Measurements from ENCODE around the gene TRIM24. TPM values are rescaled to one million over a fixed set of nuclear protein-coding genes. Genes with fewer than 3 reads are reported as not detected.
"Not testable (repeated sequence)": the region's sequence is repeated elsewhere in the genome, so short reads cannot be mapped to it uniquely, and the experiment has no call there.

Gene TRIM24
- polyA plus RNA-seq, 1 donor = 25.3 TPM

DNA sequence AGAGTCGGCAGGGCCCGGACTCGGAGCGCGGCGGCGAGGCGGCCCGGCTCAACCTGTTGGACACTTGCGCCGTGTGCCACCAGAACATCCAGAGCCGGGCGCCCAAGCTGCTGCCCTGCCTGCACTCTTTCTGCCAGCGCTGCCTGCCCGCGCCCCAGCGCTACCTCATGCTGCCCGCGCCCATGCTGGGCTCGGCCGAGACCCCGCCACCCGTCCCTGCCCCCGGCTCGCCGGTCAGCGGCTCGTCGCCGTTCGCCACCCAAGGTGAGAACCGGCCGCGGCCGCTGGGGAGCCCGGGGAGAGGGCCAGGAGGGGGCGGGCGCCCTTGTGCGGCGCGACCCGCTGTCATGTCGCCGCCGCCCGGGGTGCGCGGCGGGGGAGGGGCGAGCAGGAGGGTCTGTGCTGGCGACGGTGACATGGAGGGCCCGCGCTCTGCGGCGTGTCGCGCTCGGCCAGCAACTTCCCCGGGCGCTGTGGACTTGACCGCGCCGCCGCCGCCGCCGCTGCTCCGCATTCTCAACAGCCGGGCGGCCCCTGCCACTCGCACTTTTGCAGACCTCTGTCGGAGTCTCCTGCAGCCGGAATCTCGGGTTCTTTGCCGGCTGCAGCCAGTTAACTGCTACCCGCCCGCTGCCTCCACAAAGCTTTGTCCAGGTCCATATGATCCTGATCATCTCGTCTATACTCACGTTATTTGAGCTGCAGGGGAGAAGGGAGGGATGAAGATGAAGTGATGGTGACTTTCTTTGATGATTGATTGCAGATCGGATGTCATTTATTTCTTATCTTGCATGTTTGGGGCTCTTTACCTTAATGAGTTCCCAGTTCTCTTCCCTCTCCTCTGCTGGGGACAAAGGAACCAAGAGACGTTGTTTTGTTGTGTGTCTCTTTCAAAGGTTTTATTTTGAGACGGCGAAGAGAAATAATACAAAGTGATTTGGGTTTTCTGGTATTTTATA, 869 bp downstream of the TRIM24 start:
- DNase-seq (ENCODE audit: low read depth) = no peak

DNA sequence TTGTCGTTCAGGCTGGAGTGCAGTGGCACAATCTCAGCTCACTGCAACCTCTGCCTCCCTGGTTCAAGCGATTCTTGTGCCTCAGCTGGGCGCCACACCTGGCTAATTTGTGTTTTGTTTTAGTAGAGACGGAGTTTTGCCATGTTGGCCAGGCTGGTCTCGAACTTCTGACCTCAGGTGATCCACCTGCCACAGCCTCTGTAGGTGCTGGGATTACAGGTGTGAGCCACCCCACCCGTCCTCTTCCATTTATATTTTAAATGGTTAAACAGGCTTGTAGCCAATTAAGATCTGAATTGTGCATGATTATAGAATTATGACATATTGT, 3.2 kb downstream of the TRIM24 start:
- DNase-seq (ENCODE audit: low read depth) = not testable (repeated sequence)

DNA sequence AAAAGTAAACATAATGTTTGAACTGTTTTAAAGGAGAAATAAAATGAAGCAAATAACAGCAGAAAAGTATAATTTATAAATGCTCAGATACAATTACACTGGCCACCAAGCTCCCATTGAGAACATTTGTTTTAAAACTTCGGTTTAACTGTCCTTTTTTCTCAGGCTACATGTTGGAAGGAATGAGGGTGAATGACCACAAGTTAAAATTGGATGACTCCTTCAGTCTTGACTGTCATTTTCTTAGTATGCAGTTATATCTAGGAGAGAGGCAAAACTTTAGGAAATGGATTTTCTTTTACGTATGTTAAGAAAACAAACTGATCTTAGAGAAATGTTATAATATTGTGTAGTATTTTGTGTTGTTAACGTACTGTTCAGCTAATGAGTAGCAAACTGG, 5.0 kb downstream of the TRIM24 start:
- no peak for DNase-seq (ENCODE audit: low read depth)

DNA sequence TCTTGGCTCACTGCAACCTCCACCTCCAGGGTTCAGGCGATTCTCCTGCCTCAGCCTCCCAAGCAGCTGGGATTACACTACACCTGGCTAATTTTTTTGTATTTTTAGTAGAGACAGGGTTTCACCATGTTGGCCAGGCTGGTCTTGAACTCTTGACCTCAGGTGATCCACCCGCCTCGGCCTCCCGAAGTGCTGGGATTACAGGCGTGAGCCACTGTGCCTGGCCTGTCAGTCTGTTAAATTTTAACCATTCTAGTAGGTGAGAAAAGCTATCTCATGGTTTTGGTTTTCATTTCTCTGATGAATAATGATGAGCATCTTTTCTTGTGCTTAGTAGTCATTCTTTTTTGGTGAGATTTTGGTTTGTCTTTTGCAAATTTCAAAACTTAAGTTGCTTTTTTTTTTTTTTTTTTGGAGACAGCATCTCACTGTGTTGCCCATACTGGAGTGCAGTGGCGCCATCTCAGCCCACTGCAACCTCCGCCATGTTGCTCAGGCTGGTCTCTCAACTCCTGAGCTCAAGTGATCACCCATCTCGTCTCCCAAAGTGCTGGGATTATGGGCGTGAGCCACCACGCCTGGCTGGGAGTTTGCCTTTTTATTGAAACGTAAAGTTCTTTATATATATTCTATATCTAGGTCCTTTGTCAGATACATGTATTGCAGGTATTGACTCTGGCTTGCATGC, 6.2 kb downstream of the TRIM24 start:
- not testable (repeated sequence) for DNase-seq (ENCODE audit: low read depth)

DNA sequence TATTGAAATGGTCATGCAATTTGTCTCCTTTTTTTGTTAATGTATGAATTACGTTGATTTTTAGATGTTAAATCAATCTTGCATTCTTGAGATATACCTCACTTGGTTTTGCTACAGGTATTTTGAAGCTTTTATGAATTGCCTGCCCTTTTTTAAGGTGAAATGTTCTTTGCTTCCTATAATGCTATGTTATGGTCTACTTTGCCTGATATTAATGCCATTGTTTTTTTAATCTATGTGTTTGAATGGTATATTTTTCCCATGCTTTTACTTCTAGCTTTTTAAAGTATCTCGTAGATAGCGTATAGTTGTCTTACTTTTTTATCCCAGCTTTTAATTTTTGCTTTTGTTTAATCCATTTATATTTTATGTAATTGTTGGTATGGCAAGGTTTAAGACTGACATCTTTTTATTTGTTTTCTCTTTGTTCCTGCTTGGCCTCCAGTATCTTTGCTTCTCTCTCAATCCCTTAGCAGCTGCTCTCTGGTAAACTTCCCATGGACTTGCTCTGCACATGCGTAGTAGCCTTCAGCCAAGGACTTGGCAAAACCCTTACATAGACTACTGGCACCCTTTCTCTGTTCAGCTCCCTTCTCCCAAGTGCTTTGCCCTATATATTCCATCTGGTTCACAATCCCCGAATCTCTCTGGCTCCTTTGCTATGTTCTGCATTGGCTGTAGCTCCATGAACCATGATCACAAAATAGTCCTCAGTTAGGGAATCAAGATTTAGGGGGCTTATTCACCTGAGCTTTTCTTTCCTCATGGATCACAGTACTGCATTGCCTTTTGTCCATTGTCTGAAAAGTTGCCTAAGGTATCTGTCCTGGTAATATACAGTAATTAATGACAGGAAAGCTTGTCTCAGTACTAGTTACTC, 8.4 kb downstream of the TRIM24 start:
- no peak for DNase-seq (ENCODE audit: low read depth)

DNA sequence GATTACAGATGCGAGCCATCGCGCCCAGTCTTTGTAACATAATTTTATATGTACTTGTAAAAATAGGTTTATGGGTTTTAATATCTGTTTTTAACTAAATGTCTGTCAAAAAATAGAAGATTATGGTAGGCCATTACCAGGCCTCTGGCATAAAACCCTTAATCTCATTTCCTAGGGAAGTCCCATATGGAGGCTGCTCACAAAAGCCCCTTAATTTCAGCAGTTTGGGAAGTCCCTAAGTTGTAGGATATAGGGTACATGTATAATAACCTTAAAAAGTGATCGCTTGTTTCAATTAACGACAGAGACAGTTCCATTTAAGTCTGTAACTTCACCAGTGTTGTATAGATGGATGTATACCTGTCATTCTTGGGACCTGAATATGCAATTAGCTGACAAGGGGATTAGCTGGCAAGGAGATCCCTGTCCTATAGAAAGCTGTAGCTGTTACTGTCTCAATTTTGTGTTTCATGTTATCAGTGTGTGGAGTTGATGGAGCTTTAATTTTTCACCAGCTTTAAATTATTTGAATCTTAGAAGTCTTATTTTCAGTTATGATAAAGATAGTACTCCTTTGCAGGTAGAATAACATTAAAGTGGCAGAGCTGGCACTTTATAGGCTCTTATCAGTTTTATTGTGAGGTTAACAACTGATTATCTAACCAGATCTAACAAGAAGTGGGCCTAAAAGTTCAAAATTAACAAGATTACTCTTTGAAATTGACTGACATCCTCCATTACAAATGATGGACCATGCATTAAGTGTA, 10.5 kb downstream of the TRIM24 start:
- DNase-seq (ENCODE audit: low read depth) = no peak

DNA sequence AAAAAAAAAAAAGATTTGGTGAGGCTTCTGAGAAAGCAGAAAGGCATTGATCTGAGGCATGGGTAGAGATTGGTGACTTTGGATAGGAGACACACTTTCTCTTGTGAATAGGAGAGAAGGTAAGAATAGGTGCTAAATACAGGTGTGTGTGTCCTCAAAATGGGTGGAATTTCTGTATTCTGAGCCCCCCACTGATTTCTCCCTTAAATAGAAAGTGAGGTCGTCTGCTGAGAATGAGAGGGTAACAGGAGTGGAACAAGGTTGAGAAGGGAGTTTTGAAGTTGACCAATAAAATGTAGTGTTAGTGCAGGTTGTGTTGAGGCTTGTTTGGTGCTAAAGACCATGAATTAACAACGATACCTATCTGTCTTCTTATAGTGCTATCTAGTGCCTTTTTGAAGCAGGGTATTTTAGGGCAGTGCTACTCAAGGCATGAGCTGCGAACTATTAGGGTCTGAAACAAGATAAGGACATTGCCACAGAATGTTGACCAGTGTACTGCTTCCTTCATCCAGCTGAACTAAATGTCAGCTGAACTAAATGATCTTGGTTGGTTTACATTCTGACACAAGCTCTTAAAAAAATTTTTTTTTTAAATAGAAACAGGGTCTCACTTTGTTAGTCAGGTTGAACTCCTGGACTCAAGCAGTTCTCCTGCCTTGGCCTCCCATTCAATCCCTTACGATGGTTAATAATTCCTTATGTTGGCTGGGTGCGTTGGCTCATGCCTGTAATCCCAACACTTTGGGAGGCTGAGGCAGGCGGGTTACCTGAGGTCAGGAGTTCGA, 12.4 kb downstream of the TRIM24 start:
- DNase-seq (ENCODE audit: low read depth) = no peak

DNA sequence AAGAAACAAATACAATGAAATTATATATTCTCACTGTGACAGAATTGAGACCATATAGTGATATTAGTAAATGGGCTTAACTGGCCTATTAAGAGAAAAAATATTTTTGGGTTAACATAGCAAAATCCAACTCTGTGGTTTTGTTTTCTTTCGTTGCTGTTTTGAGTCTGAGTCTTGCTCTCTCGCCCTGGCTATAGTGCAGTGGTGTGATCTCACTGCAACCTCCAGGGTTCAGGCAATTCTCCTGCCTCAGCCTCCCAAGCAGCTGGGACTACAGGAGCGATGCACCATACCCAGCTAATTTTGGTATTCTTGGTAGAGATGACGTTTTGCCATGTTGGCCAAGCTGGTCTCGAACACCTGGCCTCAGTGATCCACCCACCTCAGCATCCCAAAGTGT, 15.3 kb downstream of the TRIM24 start:
- no peak for DNase-seq (ENCODE audit: low read depth)

DNA sequence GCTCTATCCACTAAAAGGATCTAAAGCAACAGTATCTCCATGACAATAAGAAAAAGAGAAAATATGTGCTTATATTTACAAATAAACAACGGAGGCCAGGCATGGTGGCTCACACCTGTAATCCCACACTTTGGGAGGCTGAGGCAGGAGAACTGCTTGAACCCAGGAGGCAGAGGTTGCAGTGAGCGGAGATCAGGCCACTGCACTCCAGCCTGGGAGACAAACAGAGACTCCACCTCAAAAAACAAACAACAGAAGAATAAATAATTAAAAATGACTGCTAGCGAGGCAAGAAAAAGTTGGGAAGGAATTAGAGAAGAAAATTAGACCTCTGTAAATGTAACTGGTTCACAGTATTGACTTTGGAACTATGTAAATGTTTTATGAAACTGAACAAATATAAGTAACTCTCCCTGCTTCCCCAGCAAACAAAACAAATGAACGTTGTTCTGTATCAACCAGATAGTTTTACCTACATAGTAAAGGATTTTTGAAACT, 17.1 kb downstream of the TRIM24 start:
- no peak for DNase-seq (ENCODE audit: low read depth)

DNA sequence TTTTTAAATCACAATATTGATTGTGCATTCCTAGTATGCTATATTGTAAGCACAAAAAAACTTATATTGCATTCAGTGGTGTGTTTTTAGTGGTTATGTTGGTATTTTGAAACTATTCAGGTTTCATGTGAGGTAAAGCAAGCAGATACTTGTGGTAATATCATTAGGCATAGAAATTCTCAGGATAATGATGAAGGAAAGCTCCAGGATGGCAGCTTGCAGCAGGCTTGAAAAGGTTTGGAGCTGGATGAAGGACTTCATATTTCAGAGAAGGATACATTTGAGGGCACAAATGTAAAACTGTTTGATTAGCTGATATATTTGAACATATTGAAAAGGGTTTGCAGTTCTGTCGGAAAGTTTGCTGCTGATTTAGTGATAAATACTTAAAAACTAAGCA, 17.5 kb downstream of the TRIM24 start:
- DNase-seq (ENCODE audit: low read depth) = no peak

DNA sequence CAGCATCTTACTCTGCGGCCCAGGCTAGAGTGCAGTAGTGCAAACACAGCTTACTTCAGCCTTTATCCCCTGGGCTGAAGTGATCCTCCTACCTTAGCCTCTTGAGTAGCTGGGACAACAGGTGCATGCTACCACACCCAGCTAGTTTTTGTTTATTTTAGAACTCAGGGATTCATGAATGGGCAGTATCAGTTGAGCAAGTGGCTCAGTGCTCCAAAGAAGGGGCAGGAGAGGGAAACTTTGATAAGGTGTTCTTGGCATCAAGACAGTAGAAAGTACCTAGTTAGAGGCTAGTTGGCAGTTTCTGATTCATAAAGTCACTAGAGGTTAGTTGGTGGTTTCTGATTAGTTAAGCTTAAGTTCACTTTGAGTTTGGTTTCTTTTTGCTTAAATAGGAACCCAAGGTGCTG, 18.4 kb downstream of the TRIM24 start:
- no peak for DNase-seq (ENCODE audit: low read depth)

DNA sequence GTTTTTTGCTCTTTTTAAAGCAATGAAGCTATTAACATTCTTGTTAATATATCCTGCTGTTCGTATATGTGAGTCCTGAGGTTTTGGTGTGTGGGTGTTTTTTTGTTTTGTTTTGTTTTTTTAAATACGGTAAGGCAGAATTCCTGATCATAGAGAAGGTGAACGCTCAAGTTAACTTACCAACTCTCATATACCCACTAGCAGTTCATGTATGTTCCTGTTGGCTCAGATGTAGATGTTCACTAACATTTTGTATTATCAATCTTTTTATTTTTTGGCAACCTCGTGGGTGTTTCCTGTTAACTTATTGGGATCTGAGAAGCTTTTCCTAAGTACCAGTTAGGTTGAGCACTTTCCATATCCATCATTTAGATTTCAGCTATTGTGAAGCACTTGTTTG, 20.5 kb downstream of the TRIM24 start:
- DNase-seq (ENCODE audit: low read depth) = no peak

DNA sequence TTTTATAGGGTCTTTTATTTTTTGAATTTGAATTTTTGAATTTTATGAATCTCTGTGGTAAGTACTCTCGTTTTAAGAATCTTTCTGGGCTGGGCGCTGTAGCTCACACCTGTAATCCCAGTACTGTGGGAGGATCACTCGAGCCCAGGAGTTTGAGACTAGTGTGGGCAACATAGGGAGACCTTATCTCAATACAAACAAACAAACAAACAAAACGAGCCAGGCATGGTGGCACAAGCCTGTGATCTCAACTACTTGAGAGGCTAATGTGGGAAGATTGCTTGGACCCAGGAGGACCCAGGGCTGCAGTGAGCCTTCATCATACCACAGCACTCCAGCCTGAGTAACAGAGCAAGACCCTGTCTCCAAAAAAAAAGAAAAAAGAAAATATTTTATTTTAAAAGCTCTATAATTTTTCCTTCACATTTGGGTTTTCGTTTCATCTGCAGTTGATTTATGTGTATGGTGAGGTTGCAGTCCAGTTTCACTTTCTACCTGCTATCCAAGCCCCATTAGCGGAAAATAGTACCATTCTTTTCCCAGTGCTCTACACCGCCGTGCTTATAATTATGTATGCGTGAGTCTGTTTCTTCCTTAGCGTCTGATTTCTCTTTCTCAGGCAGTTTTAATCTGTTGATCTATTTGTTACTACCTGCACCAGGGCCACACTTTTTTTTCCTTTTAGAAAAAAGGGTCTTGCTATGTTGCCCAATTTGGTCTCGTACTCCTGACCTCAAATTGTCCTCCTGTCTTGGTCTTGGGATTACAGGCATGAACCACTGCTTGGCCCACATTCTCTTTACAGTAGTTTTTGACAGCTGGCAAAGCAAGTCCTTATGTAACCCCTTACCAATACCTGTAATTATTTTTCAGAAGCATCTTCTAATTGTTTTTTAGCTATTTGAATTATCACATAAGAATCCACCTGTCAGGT, 21.7 kb downstream of the TRIM24 start:
- DNase-seq (ENCODE audit: low read depth) = no peak

DNA sequence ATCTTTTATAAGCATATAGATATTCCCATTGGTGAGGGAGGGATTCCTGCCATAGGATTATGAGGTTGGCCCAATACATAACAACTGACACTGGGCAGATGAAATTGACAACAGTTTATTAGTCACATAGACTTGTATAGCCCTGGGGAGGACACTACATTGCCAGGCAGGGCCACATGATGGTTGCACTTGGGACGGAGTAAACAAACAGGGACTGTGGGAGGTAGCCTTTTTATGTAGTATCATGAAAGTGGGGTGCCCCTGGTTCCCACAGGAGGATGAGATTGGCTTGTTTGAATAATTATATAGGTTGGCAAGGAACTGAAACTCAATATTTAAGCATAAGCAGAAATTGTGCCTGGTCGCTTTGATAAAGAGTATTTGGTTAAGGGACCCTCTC, 23.5 kb downstream of the TRIM24 start:
- no peak for DNase-seq (ENCODE audit: low read depth)

DNA sequence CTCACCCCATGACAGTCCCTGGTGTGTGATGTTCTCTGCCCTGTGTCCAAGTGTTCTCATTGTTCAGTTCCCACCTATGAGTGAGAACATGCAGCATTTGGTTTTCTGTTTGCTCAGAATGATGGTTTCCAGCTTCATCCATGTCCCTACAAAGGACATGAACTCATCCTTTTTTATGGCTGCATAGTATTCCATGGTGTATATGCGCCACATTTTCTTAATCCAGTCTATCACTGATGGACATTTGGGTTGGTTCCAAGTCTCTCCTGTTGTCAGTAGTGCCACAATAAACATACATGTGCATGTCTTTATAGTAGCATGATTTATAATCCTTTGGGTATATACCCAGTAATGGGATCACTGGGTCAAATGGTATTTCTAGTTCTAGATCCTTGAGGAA, 25.4 kb downstream of the TRIM24 start:
- DNase-seq (ENCODE audit: low read depth) = not testable (repeated sequence)

DNA sequence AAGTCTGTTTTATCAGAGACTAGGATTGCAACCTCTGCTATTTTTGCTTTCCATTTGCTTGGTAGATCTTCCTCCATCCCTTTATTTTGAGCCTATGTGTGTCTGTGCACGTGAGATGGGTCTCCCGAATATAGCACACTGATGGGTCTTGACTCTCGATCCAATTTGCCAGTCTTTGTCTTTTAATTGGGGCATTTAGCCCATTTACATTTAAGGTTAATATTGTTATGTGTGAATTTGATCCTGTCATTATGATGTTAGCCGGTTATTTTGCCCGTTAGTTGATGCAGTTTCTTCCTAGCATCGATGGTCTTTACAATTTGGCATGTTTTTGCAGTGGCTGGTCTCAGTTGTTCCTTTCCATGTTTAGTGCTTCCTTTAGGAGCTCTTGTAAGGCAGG, 29.1 kb downstream of the TRIM24 start:
- DNase-seq (ENCODE audit: low read depth) = not testable (repeated sequence)

DNA sequence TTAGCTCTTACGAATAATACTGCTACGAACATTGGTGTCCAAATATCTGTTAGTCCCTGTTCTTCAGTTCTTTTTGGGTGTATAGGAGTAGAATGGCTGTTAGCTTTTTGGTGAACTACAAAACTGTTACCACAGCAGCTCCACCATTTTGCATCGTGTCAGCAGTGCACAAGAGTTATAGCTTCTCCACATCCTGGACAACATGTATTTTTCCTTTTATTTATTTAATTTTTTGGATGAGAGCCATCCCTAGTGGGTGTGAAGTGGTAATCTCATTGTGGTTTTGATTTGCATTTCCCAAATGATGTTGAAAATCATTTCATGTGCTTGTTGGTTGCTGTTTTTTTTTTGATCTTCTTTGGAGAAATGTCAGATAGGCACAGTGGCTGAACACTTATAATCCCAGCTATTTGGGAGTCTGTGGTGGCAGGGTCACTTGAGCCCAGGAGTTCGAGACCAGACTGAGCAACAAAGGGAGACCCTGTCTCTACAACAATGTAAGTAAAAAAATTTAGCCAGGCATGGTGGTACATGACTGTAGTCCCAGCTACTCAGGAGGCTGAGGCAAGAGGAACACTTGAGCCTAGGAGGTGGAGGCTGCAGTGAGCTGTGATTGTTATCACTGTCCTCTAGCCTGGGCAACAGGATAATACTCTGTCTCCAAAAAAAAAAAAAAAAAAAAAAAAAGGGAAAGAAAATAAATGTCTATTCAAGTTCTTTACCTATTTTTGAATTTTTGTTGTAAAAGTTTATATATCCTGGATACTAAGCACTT, 31.7 kb downstream of the TRIM24 start:
- DNase-seq (ENCODE audit: low read depth) = no peak

DNA sequence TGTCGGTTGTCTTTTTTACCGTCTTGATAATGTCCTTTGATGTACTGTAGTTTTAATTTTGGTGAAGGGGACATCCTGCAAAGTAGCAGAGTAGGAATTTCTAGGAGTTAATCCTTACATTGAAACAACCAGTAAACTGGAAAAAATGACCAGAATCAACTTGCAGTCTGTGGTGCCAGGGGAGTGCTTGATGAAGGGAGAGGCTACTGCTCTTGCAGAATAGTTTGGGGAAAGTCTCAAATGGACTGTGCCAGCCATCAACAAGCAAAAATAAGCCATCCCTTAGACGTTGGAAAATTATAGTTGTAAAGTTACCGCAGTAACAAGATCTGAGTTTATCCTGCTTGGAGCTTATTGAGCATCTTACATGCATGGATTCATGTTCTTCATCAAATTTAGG, 32.4 kb downstream of the TRIM24 start:
- no peak for DNase-seq (ENCODE audit: low read depth)
